PFSK-1 (cell line): ENCODE data around the gene ATP10A.

ENCODE experiments used
- FOXP2 ChIP-seq: optimal IDR thresholded peaks from 2 replicates; pipeline ENCODE3; 2011; ENCODE audit warnings: borderline replicate concordance, control low read depth, inconsistent platforms; ENCODE audit not compliant: insufficient read depth; ENCODE audit errors: extremely low read length, extremely low read depth
- SIN3A ChIP-seq: IDR thresholded peaks from 2 replicates; pipeline ENCODE4 v1.6.1; 2012; ENCODE audit warnings: mild to moderate bottlenecking, low read length, moderate library complexity, borderline replicate concordance; ENCODE audit not compliant: insufficient read depth

DNA sequence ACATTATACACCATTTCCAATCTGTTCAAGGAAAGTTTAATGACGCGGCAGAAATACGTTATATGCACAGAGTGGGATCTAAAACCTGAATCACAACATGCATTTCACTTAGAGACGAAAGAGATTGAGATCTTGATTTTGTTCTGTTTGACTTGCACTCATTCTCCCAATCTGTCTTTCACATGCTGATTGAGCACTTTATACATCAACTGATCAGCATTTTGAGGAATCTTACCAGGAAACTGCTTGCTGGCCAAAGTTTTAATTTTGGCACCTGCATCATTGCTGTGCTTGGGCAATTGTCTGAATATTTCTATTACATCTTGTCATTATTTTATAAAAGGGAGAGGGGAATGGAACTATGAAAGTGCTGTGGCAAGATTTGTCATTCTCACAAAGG lies 47.7 kb upstream of the ATP10A start:
- no peak for TF ChIP-seq FOXP2
- no peak for TF ChIP-seq SIN3A
